GM18868 (cell line): Measurements from ENCODE around the gene MASTL.
"Not testable (repeated sequence)": the region's sequence is repeated elsewhere in the genome, so short reads cannot be mapped to it uniquely, and the experiment has no call there.

Experiments
- ATAC-seq: cut with Tn5 transposase; IDR thresholded peaks from one replicate; pipeline ENCODE4 v1.9.1; 2021; ENCODE audit warnings: mild to moderate bottlenecking, moderate library complexity; ENCODE audit not compliant: unreplicated experiment

The MASTL gene

DNA sequence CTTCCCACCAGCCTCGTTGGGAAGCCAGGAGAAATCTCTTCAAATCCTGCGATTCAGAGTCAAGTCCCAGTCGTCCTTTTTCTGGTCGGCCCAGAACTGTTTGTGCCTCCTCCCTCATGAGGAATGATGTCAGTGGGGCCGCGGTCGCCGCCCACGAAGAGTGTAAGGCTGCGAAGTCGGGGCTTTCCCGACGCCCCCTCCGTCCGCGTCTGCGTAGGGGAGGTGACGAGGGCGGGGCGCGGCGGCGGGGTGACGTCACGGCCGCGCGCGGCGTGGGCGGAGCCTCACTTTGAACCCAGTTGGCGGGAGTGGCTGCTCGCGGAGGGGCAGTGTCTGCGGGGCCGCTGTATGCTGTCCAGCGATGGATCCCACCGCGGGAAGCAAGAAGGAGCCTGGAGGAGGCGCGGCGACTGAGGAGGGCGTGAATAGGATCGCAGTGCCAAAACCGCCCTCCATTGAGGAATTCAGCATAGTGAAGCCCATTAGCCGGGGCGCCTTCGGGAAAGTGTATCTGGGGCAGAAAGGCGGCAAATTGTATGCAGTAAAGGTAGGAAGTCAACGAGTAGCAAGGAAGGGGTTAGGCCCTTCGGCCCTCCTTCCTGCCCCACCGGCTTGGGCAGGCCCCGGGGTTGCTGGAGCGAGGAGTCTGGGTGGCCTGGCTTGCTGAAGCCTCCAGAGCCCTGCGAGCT is at the start of gene MASTL:
MASTL (plus strand) TSS at position 287 of the 689 bp plus-strand sequence; CDS start at position 362, 75 bp downstream.
- ATAC-seq: peak; percentile 79

- ATAC-seq: no peak
Measured at GRCh38 chr10:27108165-27108564, 47.0 kb upstream of the MASTL start.

- no peak for ATAC-seq
Measured at GRCh38 chr10:27134371-27134770, 20.8 kb upstream of the MASTL start.

DNA sequence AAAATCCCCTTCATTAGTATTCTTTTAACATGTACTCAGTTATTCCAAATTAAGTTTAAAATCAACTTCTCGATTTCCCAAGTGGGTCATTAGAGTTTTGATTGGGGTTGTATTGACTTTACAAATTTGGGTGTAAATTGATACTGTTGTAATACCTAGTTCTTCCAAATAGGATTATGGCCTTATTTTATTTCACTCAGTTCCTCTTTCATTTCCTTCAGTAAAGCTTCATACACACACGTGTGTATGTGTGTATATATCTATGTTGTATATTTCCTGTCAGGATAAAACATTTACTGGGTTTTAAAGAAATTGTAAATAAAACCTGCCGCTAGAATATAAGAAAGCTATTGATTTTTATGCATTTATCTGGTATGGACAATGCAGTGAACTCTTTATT is 16.9 kb upstream of the MASTL start:
- ATAC-seq: no peak

DNA sequence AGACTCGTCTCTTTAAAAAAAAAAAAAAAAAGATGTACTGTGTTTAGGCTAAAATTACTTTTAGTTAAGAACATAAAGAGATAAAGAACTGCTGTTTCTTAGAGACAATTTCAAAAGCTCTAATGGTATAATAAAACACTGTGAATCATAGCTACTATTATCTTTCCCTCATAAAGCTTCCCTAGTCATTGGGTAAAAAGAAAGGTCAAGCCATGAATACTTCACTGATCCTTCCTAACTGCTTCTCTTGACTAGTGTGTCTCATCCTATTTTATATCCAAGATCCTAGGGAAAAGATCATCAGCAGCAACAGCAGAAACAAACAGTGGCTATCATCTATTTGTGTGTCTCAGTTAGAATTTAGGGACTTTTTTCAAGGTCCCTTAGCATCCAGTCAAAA is 11.5 kb upstream of the MASTL start:
- ATAC-seq: no peak

- ATAC-seq: no peak
Measured at GRCh38 chr10:27145937-27146336, 9.2 kb upstream of the MASTL start.

GRCh38 chr10:27147701-27148100 is 7.5 kb upstream of the MASTL start:
- no peak for ATAC-seq

DNA sequence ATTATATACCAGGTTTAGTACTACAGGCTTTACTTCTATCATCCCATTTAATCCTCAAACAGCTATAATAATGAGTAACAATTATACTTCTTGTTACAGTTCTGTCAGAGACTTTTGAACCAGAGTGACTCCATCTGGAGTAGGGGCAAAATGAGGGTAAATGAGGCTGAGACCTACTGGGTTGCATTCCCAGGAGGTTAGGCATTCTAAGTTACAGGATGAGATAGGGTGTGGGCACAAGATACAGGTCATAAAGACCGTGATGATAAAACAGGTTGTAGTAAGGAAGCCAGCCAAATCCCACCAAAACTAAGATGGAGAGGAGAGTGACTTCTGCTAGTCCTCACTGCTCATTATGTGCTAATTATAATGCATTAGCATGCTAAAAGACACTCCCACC is 4.9 kb upstream of the MASTL start:
- ATAC-seq: no peak

DNA sequence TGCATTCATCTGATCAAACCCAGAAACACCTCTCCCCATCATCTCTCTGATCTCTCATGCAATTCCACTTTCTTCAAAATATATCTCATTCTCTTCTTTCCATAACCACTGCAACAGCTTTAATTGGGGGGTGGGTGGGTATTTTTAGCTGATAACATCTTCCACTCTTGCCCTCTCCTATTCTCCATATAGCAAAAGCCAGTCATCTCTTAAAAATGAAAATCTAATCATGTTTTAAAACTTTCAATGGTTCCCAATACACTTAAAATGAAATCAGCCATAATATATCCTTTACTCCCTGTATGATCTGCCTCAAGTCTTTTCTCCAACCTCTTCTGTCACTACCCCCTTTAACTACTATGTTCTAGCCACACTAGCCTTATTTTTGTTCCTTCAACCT is 2.5 kb upstream of the MASTL start:
- no peak for ATAC-seq

- ATAC-seq: no peak
Measured at GRCh38 chr10:27153329-27153728, 1.8 kb upstream of the MASTL start.

DNA sequence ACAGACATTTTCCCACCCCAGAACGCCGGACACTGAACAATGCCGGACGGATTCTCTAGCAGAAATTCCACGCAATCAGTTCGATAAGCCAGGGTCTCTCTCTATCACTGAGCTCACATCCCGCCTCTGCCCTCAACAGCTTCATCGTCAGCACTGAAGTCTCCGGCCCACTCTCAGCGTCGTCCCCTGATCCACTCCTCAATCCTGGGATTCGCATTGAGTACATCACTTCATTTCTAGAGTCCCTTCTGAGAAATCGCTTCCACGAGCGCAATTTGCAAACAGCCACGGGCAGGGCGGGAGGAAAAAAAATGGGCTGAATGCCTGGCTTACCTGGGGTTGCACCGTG is 1.3 kb upstream of the MASTL start:
- peak; percentile 0 for ATAC-seq

GRCh38 chr10:27156566-27156965 is 1.4 kb downstream of the MASTL start:
- ATAC-seq: not testable (repeated sequence)

GRCh38 chr10:27157150-27157549 is 2.0 kb downstream of the MASTL start:
- ATAC-seq: no peak

- ATAC-seq: no peak
Measured at GRCh38 chr10:27158421-27158820, 3.3 kb downstream of the MASTL start.

DNA sequence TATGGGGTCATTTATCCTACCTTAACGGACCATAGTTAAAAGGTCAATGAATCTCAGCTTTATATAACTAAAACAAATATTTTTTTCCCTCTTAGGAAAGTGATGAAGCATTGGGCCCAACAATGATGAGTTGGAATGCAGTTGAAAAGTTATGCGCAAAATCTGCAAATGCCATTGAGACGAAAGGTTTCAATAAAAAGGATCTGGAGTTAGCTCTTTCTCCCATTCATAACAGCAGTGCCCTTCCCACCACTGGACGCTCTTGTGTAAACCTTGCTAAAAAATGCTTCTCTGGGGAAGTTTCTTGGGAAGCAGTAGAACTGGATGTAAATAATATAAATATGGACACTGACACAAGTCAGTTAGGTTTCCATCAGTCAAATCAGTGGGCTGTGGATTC is 14.7 kb downstream of the MASTL start:
- no peak for ATAC-seq

DNA sequence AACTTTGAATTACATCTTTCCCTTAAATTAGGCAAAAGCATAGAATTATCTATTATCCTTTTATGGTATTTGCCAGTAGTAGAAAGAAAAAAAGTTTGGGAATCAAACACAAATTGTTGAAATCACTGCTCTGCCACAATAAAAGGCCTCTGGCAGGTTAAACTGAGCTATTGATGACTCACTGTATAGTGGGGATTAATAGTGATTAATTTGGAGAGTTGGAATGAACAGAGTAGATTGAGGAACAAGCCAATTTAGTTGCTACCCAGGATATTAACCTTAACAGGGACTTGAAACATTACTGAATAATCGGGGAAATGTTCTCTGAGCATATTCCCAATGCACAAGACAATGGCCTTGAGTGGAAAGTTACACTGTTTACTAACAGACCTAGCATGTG is 33.1 kb downstream of the MASTL start:
- no peak for ATAC-seq

GRCh38 chr10:27188897-27189296 is 33.7 kb downstream of the MASTL start:
- ATAC-seq: no peak

GRCh38 chr10:27190508-27190907 is 35.4 kb downstream of the MASTL start:
- no peak for ATAC-seq

DNA sequence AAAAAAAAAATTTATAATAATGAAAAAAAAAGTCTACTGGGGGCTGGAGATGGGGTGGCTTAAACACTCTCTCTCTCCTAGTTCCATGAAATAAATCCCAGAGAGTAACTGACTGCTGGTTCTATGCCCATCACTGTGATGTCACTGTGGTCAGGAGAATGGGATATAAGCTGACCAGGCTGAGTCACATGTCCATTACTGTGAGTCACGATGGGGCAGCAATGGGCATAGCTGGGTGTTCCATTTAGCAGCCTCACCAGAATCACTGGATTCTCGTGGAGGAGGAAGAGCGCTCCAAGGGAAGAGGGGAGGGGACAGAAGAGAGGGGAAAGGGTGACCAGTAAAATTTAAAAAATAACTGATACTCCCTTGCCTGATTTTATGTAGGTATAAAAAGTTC is 37.1 kb downstream of the MASTL start:
- no peak for ATAC-seq

GRCh38 chr10:27197980-27198620 is 42.9 kb downstream of the MASTL start:
- ATAC-seq: no peak

DNA sequence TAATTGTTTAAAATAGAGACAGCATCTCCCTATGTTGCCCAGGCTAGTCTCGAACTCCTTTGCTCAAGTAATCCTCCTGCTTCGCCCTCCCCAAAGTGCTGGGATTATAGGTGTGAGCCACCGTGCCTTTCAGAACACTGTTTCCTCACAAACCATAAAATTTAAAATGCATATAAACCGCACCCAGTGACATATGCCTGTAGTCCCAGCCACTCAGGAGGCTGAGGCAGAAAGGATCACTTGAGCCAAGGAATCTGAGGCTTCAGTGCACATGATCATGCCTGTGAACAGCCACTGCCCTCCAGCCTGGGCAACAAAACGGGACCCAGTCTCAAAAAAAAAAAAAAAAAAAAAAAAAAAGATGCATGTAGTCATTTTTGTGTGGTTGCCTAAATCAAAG is 48.7 kb downstream of the MASTL start:
- no peak for ATAC-seq

DNA sequence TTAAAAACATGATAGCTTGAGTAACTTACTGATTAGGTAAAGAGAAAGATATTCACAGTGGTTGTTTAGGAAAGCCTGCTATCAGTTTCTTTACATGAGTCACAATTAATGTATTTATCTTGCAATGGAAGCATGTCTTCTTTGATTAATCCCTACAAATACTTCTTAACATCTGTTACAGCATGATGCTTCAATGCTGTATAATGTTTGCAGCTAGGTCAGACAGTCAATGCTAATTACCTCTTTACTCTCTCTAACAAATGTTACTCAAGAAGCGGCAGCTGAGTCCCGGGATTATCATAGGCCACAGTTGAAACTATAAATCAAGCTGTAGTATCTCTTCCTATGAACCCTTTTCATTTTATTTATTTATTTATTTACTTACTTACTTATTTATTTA is 52.2 kb downstream of the MASTL start:
- ATAC-seq: no peak

GRCh38 chr10:27223964-27224363 is 68.8 kb downstream of the MASTL start:
- peak; percentile 49 for ATAC-seq
